ENCODE data around the gene FAM168A. TPM values are rescaled to one million over a fixed set of nuclear protein-coding genes. Genes with fewer than 3 reads are reported as not detected.

Gene FAM168A
- total RNA-seq, 1 experiment from 2014 or later, result 21.1 TPM

- no peak overlapping the region for H3K4ac ChIP-seq (ENCODE audit: low read depth, low read length)
- H3K9me3 ChIP-seq (ENCODE audit: control insufficient read depth, low read depth, low read length), result no peaks in the 10 kb centered on the region
- H3K23me2 ChIP-seq (ENCODE audit: insufficient read length, low read depth, low read length, poor library complexity, severe bottlenecking), result no peaks in the 10 kb centered on the region
- H4K5ac ChIP-seq (ENCODE audit: insufficient read length, low read depth, low read length), result no peak overlapping the region
- H3K27ac ChIP-seq (ENCODE audit: insufficient read length, low read depth, low read length), result no peak overlapping the region
- H3K4me2 ChIP-seq (ENCODE audit: insufficient read depth, insufficient read length, low read length), result no peak overlapping the region
- H3K23ac ChIP-seq (ENCODE audit: insufficient read length, low read depth, low read length), result no peak overlapping the region
- H3K79me1 ChIP-seq (ENCODE audit: insufficient read depth, low read depth, low read length, poor library complexity, severe bottlenecking), result no peaks in the 10 kb centered on the region
- no peak overlapping the region for H3K18ac ChIP-seq (ENCODE audit: insufficient read length, low read depth, low read length)
- H3K56ac ChIP-seq (ENCODE audit: insufficient read length, low read depth, low read length), result no peak overlapping the region
- Mint-ChIP-seq H3K27me3 (ENCODE audit: low read depth) (no peaks in the 10 kb centered on the region), H3K27ac (no peak overlapping the region), H3K4me1 (peaks cover 20 to 25% of the 10 kb centered on the region in 2 experiments), H3K4me3 (no peak overlapping the region), H3K36me3 (ENCODE audit: insufficient read depth in 1 of 3, low read depth in 3 of 3) (peaks cover 6 to 28% (median 23%) of the 10 kb centered on the region in 3 experiments; a peak in 6 of 7 replicates), H3K9me3 (no peaks in the 10 kb centered on the region)
- no peak overlapping the region for H2AFZ ChIP-seq (ENCODE audit: low read length)
- TF ChIP-seq CTCF (conservative IDR thresholded peaks at IDR 0.05), result peak; percentile 79
- H2BK12ac ChIP-seq (ENCODE audit: insufficient read length, low read depth, low read length), result no peak overlapping the region
- peak; percentile 59 for DNase-seq
- no peak overlapping the region for H2BK15ac ChIP-seq (ENCODE audit: low read depth, low read length)
- no peaks in the 10 kb centered on the region for H3K4me1 ChIP-seq (ENCODE audit: insufficient read depth, low read length)
- H2BK20ac ChIP-seq (ENCODE audit: low read depth, low read length, poor library complexity, severe bottlenecking), result no peak overlapping the region
- H3K79me2 ChIP-seq (ENCODE audit: insufficient read depth, low read length), result no peaks in the 10 kb centered on the region
- H2AK5ac ChIP-seq (ENCODE audit: insufficient read length, low read length), result no peak overlapping the region
- H4K91ac ChIP-seq (ENCODE audit: insufficient read length, low read depth, low read length), result no peak overlapping the region
- H3T11ph ChIP-seq (ENCODE audit: low read length), result no peak overlapping the region
- no peaks in the 10 kb centered on the region for H3K27me3 ChIP-seq (ENCODE audit: insufficient read depth, low read length)
- H2BK120ac ChIP-seq (ENCODE audit: low read depth, low read length, poor library complexity, severe bottlenecking), result no peak overlapping the region
- whole genome bisulfite sequencing (ENCODE audit: extremely low coverage, insufficient read length, low lambda C conversion rate), result no CpG with 5 or more reads among the region's 4 CpGs
- no peak overlapping the region for H4K8ac ChIP-seq (replicated peaks; ENCODE audit: insufficient read length, low read depth, low read length)
- no peaks in the 10 kb centered on the region for H4K20me1 ChIP-seq (ENCODE audit: control insufficient read depth, insufficient read depth, insufficient read length)
- H3K9ac ChIP-seq (ENCODE audit: extremely low read depth, insufficient read length, low read length), result no peak overlapping the region
- no peak overlapping the region for H3K14ac ChIP-seq (ENCODE audit: insufficient read depth, low read length)
- no peak overlapping the region for H2BK5ac ChIP-seq (ENCODE audit: insufficient read length, low read length)
These were observed 193.9 kb downstream of the FAM168A start for GRCh38 chr11:73404048-73404447.
